Endothelial cell (in vitro differentiated cells): ENCODE results near the gene SPATS2L. TPM values are rescaled to one million over a fixed set of nuclear protein-coding genes. Genes with fewer than 3 reads are reported as not detected.

Experiments used
- DNase-seq: peaks from one replicate; pipeline ENCODE4 v3.0.0; 2021; ENCODE audit warnings: low spot score
- H3K27ac Mint-ChIP-seq: one replicate; pipeline ENCODE4 v1.8.0; 2021; ENCODE audit warnings: mixed read lengths, inconsistent platforms; ENCODE audit not compliant: unreplicated experiment
- H3K27me3 Mint-ChIP-seq: one replicate; pipeline ENCODE4 v1.8.0; 2021; ENCODE audit warnings: mild to moderate bottlenecking, moderate library complexity, mixed read lengths, inconsistent platforms; ENCODE audit not compliant: unreplicated experiment
- H3K36me3 Mint-ChIP-seq: one replicate; pipeline ENCODE4 v1.8.0; 2021; ENCODE audit warnings: mild to moderate bottlenecking, low read depth, mixed read lengths, inconsistent platforms; ENCODE audit not compliant: unreplicated experiment
- H3K4me1 Mint-ChIP-seq: one replicate; pipeline ENCODE4 v1.8.0; 2021; ENCODE audit warnings: mild to moderate bottlenecking, mixed read lengths, inconsistent platforms; ENCODE audit not compliant: unreplicated experiment
- H3K4me3 Mint-ChIP-seq: one replicate; pipeline ENCODE4 v1.8.0; 2021; ENCODE audit warnings: mild to moderate bottlenecking, mixed read lengths, inconsistent platforms; ENCODE audit not compliant: unreplicated experiment
- H3K9me3 Mint-ChIP-seq: one replicate; pipeline ENCODE4 v1.8.0; 2021; ENCODE audit warnings: mixed read lengths, inconsistent platforms; ENCODE audit not compliant: unreplicated experiment
- total RNA-seq: library from RNA; stranded (reverse); fragmentation: NEBNext Ultra II Directional; extraction: Animal tissue kit (Norgen Biotek cat#: 25700); gene quantifications from one replicate; pipeline ENCODE4 v1.2.1, GENCODE V29; 2021; ENCODE audit not compliant: unreplicated experiment
- TF ChIP-seq, protein P1 (sequence below): fragments of 200-600 bp; sonication (generic); IDR thresholded peaks from one replicate; pipeline ENCODE4 v1.5.0; 2021; ENCODE audit warnings: antibody characterized with exemption; ENCODE audit not compliant: unreplicated experiment

SPATS2L gene
- total RNA-seq, 1 donor from 2014 or later: 72.9 TPM

DNA sequence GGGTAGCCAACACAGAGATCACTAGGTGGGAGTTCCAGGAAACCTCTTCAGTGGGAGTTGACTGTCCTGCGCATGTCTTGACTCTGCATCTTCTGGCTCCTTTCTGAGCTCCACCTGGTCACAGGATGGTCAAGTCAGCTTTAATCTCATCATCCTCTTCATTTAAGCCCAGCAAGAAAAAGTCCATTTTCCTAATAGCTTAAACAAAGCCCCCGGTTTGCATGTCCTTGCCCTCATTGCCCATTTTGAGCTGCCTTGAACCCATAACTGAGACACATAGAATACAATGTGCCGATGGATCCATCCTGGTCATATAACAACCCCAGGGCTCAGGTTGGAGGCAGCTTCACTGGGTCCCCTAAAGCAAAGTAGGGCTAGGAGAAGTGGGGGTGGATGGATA is 40.8 kb downstream of the SPATS2L start:
- Mint-ChIP-seq H3K27me3 (no peaks in the 10 kb centered on the region), H3K4me3 (no peak overlapping the region), H3K9me3 (no peaks in the 10 kb centered on the region), H3K4me1 (peaks cover 22% of the 10 kb centered on the region), H3K36me3 (peaks cover 9% of the 10 kb centered on the region), H3K27ac (no peak overlapping the region)
- no peak for DNase-seq
- TF ChIP-seq, protein P1, sequence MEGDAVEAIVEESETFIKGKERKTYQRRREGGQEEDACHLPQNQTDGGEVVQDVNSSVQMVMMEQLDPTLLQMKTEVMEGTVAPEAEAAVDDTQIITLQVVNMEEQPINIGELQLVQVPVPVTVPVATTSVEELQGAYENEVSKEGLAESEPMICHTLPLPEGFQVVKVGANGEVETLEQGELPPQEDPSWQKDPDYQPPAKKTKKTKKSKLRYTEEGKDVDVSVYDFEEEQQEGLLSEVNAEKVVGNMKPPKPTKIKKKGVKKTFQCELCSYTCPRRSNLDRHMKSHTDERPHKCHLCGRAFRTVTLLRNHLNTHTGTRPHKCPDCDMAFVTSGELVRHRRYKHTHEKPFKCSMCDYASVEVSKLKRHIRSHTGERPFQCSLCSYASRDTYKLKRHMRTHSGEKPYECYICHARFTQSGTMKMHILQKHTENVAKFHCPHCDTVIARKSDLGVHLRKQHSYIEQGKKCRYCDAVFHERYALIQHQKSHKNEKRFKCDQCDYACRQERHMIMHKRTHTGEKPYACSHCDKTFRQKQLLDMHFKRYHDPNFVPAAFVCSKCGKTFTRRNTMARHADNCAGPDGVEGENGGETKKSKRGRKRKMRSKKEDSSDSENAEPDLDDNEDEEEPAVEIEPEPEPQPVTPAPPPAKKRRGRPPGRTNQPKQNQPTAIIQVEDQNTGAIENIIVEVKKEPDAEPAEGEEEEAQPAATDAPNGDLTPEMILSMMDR: no peak

DNA sequence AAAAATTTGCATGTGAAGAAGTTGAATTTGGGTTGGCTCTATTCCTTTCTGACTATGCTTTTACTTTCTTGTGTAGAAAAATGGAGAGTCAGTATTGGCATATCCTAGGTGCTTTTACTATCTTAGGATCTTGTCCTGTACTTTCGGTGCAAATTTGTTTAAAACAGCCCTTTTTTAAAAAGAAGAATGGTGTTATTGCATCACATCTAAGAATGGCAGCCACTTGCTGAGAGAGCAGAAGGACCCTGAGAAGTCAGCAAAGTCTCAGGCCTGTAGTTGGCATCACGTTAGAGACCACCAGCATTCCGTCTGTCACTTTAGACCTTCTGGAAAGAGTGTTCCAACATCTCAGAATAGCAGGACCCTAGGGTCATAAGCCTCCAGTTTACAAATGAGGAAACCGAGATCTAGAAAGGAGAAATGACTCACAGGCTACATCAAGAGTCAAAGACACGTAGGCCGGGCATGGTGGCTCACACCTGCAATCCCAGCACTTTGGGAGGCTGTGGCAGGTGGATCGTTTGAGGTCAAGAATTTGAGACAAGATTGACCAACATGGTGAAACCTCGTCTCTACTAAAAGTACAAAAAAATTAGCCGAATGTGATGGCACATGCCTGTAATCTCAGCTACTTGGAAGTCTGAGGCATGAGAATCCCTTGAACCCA is 42.5 kb downstream of the SPATS2L start:
- no peaks in the 10 kb centered on the region for H3K9me3 Mint-ChIP-seq
- no peaks in the 10 kb centered on the region for H3K27me3 Mint-ChIP-seq
- H3K27ac Mint-ChIP-seq: peak overlapping the region; percentile 67
- H3K36me3 Mint-ChIP-seq: peaks cover 9% of the 10 kb centered on the region
- H3K4me3 Mint-ChIP-seq: no peak overlapping the region
- TF ChIP-seq, protein P1: no peak
- H3K4me1 Mint-ChIP-seq: peaks cover 22% of the 10 kb centered on the region
- no peak for DNase-seq

- Mint-ChIP-seq H3K4me3 (no peak overlapping the region), H3K36me3 (peaks cover 4% of the 10 kb centered on the region), H3K27ac (no peak overlapping the region), H3K4me1 (peaks cover 22% of the 10 kb centered on the region), H3K9me3 (no peaks in the 10 kb centered on the region), H3K27me3 (no peaks in the 10 kb centered on the region)
- TF ChIP-seq, protein P1: no peak
- DNase-seq: no peak
Measured at GRCh38 chr2:200349868-200350267, 43.4 kb downstream of the SPATS2L start.

- Mint-ChIP-seq H3K4me1 (peaks cover 20% of the 10 kb centered on the region), H3K27ac (peak overlapping the region; percentile 17), H3K36me3 (peaks cover 4% of the 10 kb centered on the region), H3K27me3 (no peaks in the 10 kb centered on the region), H3K9me3 (no peaks in the 10 kb centered on the region), H3K4me3 (no peak overlapping the region)
- no peak for DNase-seq
- TF ChIP-seq, protein P1: no peak
Measured at GRCh38 chr2:200350850-200351285, 44.4 kb downstream of the SPATS2L start.

- TF ChIP-seq, protein P1: no peak
- peaks cover 4% of the 10 kb centered on the region for H3K36me3 Mint-ChIP-seq
- no peaks in the 10 kb centered on the region for H3K9me3 Mint-ChIP-seq
- DNase-seq: no peak
- H3K4me1 Mint-ChIP-seq: peaks cover 14% of the 10 kb centered on the region
- no peak overlapping the region for H3K27ac Mint-ChIP-seq
- no peaks in the 10 kb centered on the region for H3K27me3 Mint-ChIP-seq
- no peak overlapping the region for H3K4me3 Mint-ChIP-seq
Measured at GRCh38 chr2:200351815-200352214, 45.3 kb downstream of the SPATS2L start.
